Measurements from ENCODE around the gene LYSMD1.

The LYSMD1 gene

GRCh38 chr1:151175041-151175741 is 9.5 kb upstream of the LYSMD1 start:
- no peak for DNase-seq

- no peak for DNase-seq
Observed at GRCh38 chr1:151171190-151171589, 5.5 kb upstream of the LYSMD1 start.

- no peak for DNase-seq
Observed at GRCh38 chr1:151167116-151167515, 1.4 kb upstream of the LYSMD1 start.

- no peak for DNase-seq
Observed at GRCh38 chr1:151166505-151166956, 829 bp upstream of the LYSMD1 start.

GRCh38 chr1:151165281-151165737 is 393 bp downstream of the LYSMD1 start:
- DNase-seq: no peak

- DNase-seq: no peak
Observed at GRCh38 chr1:151164732-151165280, 896 bp downstream of the LYSMD1 start.

- DNase-seq: no peak
Observed at GRCh38 chr1:151159373-151159772, 6.3 kb downstream of the LYSMD1 start.

GRCh38 chr1:151158751-151159251 is 6.9 kb downstream of the LYSMD1 start:
- peak; percentile 31 for DNase-seq

- peak; percentile 73 for DNase-seq
Observed at GRCh38 chr1:151158326-151158725, 7.4 kb downstream of the LYSMD1 start.

- peak; percentile 79 for DNase-seq
Observed at GRCh38 chr1:151157067-151157531, 8.6 kb downstream of the LYSMD1 start.

GRCh38 chr1:151156515-151156819 is 9.2 kb downstream of the LYSMD1 start, which contains the start of gene TNFAIP8L2:
TNFAIP8L2 (plus strand) TSS chr1:151156649; CDS start chr1:151158698, 2,049 bp downstream.
- peak; percentile 93 for DNase-seq

- DNase-seq: no peak
Observed at GRCh38 chr1:151147665-151148064, 18.0 kb downstream of the LYSMD1 start.

- DNase-seq: no peak
Observed at GRCh38 chr1:151147132-151147503, 18.6 kb downstream of the LYSMD1 start.

GRCh38 chr1:151146412-151147131 is 19.1 kb downstream of the LYSMD1 start, which contains the start of gene SEMA6C:
SEMA6C (minus strand) TSS chr1:151146631; CDS start chr1:151142621, 4,010 bp downstream.
- peak; percentile 94 for DNase-seq

- DNase-seq: no peak
Observed at GRCh38 chr1:151146072-151146411, 19.7 kb downstream of the LYSMD1 start.

GRCh38 chr1:151145304-151146071 is 20.2 kb downstream of the LYSMD1 start:
- DNase-seq: peak; percentile 45

- no peak for DNase-seq
Observed at GRCh38 chr1:151144474-151145303, 21.0 kb downstream of the LYSMD1 start.

- DNase-seq: no peak
Observed at GRCh38 chr1:151143986-151144385, 21.7 kb downstream of the LYSMD1 start.

- no peak for DNase-seq
Observed at GRCh38 chr1:151143057-151143435, 22.7 kb downstream of the LYSMD1 start.

GRCh38 chr1:151142411-151143056 is 23.2 kb downstream of the LYSMD1 start:
- no peak for DNase-seq

- no peak for DNase-seq
Observed at GRCh38 chr1:151137789-151138188, 27.9 kb downstream of the LYSMD1 start.

All from stimulated activated CD4-positive, alpha-beta T cell treated with anti-CD3 and anti-CD28 coated beads, Interleukin-15, amount 100 ng/mL, for 24 hours (primary cell).